ENCODE data around the gene ZDHHC18. TPM values are rescaled to one million over a fixed set of nuclear protein-coding genes. Genes with fewer than 3 reads are reported as not detected.

Gene ZDHHC18
- total and polyA plus RNA-seq, 9 donors, result 8.4 to 20.2 (median 16.3) TPM

DNA sequence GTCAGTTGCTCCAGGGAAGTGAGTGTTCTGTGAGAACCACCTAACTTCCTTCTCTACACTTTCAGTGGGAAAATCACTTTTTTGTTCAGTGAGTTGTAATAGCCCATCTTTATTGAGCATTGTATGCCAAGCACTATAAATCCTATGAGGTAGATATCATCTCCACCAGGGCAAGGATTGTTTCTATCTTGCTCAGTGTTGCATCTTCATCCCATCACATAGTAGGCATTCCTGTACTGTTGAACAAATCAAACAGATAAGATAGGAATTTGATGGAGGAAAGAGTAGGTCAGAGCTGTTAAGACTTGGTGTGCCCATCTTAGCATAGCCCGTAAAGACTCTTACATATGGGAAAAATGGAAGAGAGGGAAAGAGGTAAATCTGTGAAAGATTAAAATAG, 41.6 kb upstream of the ZDHHC18 start:
- peaks cover 21% of the 10 kb centered on the region for H3K36me3 ChIP-seq (ENCODE audit: control insufficient read depth, insufficient read depth, low read length)
- no peaks in the 10 kb centered on the region for H3K9me3 ChIP-seq (replicated peaks; ENCODE audit: control insufficient read depth, low read depth, low read length)

DNA sequence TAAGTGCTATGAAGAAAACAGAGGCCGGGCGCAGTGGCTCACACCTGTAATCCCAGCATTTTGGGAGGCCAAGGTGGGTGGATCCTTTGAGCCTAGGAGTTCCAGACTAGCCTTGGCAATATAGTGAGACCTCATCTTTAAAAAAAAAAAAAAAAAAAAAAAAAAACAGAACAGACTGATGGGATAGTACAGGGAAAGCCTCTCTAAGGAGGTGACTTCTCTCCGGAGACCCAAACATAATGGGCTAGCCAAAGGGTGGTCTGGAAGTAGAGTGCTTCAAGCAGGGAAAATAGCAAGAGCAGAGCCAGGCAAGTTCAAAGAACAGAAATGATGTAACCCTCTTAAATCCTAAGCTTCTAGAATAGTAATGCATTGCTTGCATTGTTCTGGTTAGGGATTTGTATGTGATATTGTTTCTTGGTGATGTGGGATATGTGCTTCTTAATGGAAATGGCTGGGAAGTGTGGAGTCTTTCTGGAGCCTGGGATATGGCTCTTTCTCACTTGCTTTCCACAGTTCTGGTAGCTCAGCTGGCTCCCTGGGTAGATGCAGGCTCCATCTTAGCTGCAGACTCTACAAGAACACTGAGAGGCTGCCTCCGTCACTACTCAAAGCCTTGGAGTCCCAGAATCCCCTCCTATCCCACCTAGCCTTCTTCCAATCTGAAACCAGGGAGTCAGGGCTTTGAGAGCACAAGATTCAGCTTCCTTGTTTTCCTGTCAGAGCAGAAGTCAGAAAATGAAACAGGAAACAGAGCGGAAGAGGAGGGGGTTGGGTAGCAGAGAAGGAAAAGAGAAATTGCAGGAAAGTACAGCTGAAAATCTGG, 40.7 kb upstream of the ZDHHC18 start:
- 68% methylated on average over 3 of the region's 5 CpGs for WGBS (ENCODE audit: insufficient coverage)
- Histone ChIP-seq H3K4me3 (ENCODE audit: low read length) (no peak overlapping the region), H3K4me1 (ENCODE audit: control insufficient read depth, insufficient read depth, low read length) (peaks cover 48% of the 10 kb centered on the region), H3K27ac (ENCODE audit: low read length) (peak overlapping the region; percentile 99), H3K27me3 (ENCODE audit: control insufficient read depth, insufficient read depth, low read length) (no peaks in the 10 kb centered on the region), H3K9me3 (replicated peaks; ENCODE audit: control insufficient read depth, low read depth, low read length) (no peaks in the 10 kb centered on the region), H3K36me3 (ENCODE audit: control insufficient read depth, insufficient read depth, low read length) (peaks cover 15% of the 10 kb centered on the region)
- peak; percentile 85 for DNase-seq

More for the DNA sequence above, 41.6 kb upstream of the ZDHHC18 start:
- Histone ChIP-seq H3K4me3 (ENCODE audit: low read length) (no peak overlapping the region), H3K27me3 (ENCODE audit: control insufficient read depth, insufficient read depth, low read length) (no peaks in the 10 kb centered on the region), H3K4me1 (ENCODE audit: control insufficient read depth, insufficient read depth, low read length) (peaks cover 45% of the 10 kb centered on the region), H3K27ac (ENCODE audit: low read length) (peak overlapping the region; percentile 99)
- WGBS (ENCODE audit: insufficient coverage), result 88% methylated on average over 1 of the region's 1 CpG
- no peak for DNase-seq

DNA sequence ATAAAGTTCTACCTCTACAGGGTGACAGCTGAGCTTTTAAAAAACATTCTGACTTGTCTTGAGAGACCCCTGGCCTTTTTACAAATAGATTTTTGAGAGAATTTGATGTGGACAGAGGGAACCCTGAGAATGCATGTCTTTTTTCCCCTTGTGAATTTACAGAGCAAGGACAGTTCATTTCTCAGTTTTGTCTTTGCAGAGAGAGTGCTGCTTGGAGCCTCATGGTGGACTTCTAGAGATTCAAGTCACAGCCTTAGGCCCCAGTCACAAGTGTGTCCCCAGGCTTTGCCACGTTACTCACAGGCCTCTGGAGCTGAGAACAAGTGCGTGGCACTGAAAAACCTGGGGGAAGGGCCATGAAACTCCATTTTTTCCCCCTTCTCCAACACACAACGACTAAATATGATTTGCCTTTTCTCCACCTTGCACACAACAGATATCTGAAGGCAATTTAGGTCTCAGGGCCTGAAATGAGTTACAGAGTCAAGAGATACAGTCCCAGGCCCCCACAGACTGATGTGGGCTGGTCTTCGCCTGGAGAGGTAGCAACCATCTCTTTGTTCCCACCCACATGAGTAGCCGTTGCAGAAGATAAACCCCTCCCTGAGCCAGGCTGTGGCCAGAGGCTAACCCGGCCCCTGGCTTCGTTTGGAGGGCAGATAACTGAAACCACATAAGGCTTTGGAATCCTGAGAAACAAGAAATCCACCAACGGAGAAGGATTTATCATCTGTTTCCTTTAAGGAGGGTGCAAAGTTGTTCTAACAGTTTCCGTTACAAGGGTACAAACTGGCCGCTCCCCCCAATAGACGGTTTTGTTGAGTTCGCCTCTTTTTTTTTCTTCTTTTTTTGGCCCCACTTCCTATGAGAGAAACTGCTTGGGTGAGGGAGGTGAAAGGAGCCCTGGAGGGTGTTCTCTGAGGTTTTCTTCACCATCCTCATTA, 39.8 kb upstream of the ZDHHC18 start:
- peak; percentile 91 for DNase-seq
- H3K36me3 ChIP-seq (ENCODE audit: control insufficient read depth, insufficient read depth, low read length), result peaks cover 9% of the 10 kb centered on the region
- H3K27me3 ChIP-seq (ENCODE audit: control insufficient read depth, insufficient read depth, low read length), result no peaks in the 10 kb centered on the region
- no CpG with 5 or more reads among the region's 12 CpGs for WGBS (ENCODE audit: insufficient coverage)
- peak overlapping the region; percentile 92 for H3K4me3 ChIP-seq (ENCODE audit: low read length)
- peaks cover 50% of the 10 kb centered on the region for H3K4me1 ChIP-seq (ENCODE audit: control insufficient read depth, insufficient read depth, low read length)
- H3K9me3 ChIP-seq (replicated peaks; ENCODE audit: control insufficient read depth, low read depth, low read length), result no peaks in the 10 kb centered on the region
- H3K27ac ChIP-seq (ENCODE audit: low read length), result peak overlapping the region; percentile 99

DNA sequence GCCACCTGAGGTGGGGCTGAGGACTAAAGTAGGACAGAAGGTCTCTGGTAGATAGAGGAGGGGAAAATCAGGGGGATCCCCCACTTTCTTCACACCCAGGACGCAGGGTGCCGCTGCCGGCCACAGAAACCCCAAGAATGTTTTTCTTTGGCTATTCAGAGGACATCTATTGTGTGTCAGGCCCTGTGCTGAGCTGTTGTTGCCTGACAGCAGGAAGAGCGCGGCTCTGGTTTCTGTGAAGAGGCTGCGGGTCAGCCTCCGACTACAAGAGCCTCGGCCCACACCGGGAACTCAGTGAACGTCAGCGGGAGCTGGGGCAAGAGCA, 39.1 kb upstream of the ZDHHC18 start:
- peak overlapping the region; percentile 92 for H3K4me3 ChIP-seq (ENCODE audit: low read length)
- H3K4me1 ChIP-seq (ENCODE audit: control insufficient read depth, insufficient read depth, low read length), result peaks cover 50% of the 10 kb centered on the region
- no peak for DNase-seq
- H3K27me3 ChIP-seq (ENCODE audit: control insufficient read depth, insufficient read depth, low read length), result no peaks in the 10 kb centered on the region
- WGBS (ENCODE audit: insufficient coverage), result 0% methylated on average over 7 of the region's 11 CpGs
- peaks cover 9% of the 10 kb centered on the region for H3K36me3 ChIP-seq (ENCODE audit: control insufficient read depth, insufficient read depth, low read length)
- H3K27ac ChIP-seq (ENCODE audit: low read length), result peak overlapping the region; percentile 99
- H3K9me3 ChIP-seq (replicated peaks; ENCODE audit: control insufficient read depth, low read depth, low read length), result no peaks in the 10 kb centered on the region

DNA sequence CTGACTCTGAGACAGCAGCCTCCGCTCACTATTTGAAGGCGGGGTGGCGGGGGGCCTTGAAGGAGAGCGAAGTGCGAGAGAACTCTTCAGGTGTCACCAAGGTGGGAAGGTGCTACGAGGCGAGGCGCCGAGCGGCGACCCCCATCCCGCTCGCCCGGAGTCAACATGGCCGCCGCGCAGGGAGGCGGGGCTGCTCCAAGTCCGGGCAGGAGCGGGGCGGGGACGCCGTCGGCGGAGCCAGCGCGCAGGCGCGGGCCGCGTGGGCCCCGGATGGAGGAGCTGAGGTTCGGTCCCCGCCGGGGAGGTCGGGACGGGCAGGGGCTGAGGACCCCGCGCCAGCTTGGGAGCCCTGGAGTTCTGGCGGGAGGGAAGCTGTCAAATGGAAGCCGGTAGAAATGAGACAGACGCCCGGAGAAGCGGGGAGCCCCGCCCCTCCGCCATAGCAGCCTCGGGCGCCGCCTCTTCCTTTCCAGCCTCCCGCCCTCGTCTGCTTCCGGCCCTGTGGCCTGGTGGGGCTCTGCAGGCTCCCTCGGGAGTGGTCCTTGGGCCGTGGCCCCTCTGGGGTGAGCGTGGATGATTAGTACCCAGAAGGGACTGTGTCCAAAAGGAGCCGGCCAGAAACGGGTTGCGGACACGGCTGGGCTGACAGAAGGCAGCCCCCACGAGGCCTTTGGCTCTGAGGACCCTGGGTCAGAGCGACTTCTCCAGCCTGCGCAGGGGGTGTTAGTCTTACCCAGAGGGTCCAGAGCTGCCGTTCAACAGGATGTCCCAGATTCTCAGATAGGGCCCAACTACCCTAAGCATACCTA, 38.6 kb upstream of the ZDHHC18 start, which contains the start of gene PIGV:
Gene PIGV (plus strand): TSS at position 245 of the 809 bp plus-strand sequence. CDS start 2,866 bp downstream, outside the sequence.
- Histone ChIP-seq H3K27me3 (ENCODE audit: control insufficient read depth, insufficient read depth, low read length) (no peaks in the 10 kb centered on the region), H3K9me3 (replicated peaks; ENCODE audit: control insufficient read depth, low read depth, low read length) (no peaks in the 10 kb centered on the region), H3K4me3 (ENCODE audit: low read length) (peak within 1 kb of the TSS; percentile 92), H3K27ac (ENCODE audit: low read length) (peak within 1 kb of the TSS; percentile 99), H3K4me1 (ENCODE audit: control insufficient read depth, insufficient read depth, low read length) (peaks cover 50% of the 10 kb centered on the region), H3K36me3 (ENCODE audit: control insufficient read depth, insufficient read depth, low read length) (peaks cover 9% of the 10 kb centered on the region)
- under 1% methylated on average over 57 of the region's 63 CpGs for WGBS (ENCODE audit: insufficient coverage)
- DNase-seq, result peak; percentile 95

DNA sequence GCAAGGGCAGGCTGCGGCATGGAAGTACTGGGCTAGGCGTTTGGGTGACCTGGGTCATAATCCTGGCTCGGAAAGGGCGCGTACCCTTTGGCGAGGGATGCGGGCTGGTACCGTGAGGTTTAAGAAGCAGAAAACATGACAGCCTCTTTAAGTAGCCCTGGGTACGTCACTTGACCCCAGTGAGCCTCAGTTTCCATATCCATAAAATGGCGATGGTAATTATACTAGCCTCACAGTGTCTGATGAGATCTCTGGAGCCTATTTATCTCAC, 38.0 kb upstream of the ZDHHC18 start:
- Histone ChIP-seq H3K36me3 (ENCODE audit: control insufficient read depth, insufficient read depth, low read length) (peaks cover 14% of the 10 kb centered on the region), H3K9me3 (replicated peaks; ENCODE audit: control insufficient read depth, low read depth, low read length) (no peaks in the 10 kb centered on the region), H3K4me1 (ENCODE audit: control insufficient read depth, insufficient read depth, low read length) (peaks cover 50% of the 10 kb centered on the region), H3K4me3 (ENCODE audit: low read length) (peak overlapping the region; percentile 92), H3K27ac (ENCODE audit: low read length) (peak overlapping the region; percentile 99), H3K27me3 (ENCODE audit: control insufficient read depth, insufficient read depth, low read length) (no peaks in the 10 kb centered on the region)
- no peak for DNase-seq
- 6% methylated on average over 9 of the region's 10 CpGs for WGBS (ENCODE audit: insufficient coverage)

DNA sequence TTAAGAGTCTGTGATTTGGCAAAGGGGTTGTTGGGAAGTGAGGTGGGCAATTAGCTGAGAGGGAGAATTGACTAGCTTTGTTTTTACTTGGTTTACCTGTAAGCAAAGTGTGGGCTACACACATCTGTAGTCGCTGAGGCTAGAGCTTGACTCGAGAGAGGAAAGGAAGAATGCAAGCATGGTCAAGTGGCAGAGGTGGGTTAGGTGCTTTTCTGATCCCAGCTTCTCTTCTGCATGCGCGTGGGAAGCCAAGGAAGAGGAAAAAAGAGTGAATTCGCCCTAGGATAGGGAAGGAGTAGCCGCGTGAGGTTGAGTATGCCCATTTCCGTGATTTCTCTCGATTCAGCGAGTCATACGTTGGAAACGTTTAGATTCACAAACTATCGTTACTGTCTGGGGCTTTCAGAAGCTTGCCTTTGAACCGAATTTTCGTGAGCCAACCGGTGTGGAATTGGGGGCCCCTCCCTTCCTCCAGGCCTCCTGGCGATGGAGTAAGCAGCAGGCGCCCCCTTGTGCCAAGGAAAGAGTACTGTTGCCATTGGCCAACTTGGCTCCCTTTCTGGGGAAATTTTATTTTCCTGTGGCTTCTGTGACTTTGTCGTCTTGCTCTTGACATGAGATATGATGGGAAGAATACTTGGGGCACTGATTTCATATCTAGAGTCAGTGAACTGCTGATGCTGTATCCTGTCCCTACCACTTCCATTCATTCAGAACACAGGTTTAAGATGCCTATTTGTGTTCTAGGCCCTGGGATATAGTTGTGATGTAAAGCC, 37.5 kb upstream of the ZDHHC18 start:
- Histone ChIP-seq H3K27me3 (ENCODE audit: control insufficient read depth, insufficient read depth, low read length) (no peaks in the 10 kb centered on the region), H3K9me3 (replicated peaks; ENCODE audit: control insufficient read depth, low read depth, low read length) (no peaks in the 10 kb centered on the region), H3K4me1 (ENCODE audit: control insufficient read depth, insufficient read depth, low read length) (peaks cover 46% of the 10 kb centered on the region), H3K4me3 (ENCODE audit: low read length) (peak overlapping the region; percentile 92), H3K36me3 (ENCODE audit: control insufficient read depth, insufficient read depth, low read length) (peaks cover 16% of the 10 kb centered on the region), H3K27ac (ENCODE audit: low read length) (peak overlapping the region; percentile 99)
- peak; percentile 95 for DNase-seq
- 4% methylated on average over 15 of the region's 19 CpGs for WGBS (ENCODE audit: insufficient coverage)

DNA sequence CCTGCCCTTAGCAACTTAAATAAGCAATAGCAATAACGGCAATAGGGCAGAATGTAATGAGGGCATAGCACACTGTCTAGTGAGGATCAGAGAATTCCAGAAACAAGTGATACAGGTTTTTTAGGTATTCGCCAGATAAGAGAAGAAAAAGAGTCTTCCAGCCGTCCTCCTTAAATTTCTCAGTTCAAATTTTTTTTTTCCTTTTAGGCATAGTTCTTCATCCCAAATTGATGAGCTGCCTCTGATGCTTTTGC, 36.9 kb upstream of the ZDHHC18 start:
- no peak overlapping the region for H3K4me3 ChIP-seq (ENCODE audit: low read length)

DNA sequence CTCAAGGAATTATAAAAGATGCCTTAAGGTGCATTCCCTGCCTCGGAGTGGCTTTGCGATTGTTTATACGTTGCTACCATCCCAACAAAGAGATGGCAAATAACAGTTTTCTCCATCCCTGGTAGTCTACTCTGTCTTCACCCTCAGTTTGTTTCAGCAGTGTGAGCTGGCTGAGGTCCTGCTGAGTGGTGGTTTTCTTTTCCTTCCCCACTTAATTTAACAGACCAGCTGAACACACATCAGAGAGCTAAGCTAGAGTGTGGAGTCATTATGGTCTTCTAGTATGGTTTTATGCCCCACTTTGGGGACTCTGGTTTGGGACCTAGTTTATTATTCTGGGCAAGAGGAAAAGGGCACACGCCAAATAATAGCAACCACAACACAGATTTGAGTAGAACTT, 36.6 kb upstream of the ZDHHC18 start:
- Histone ChIP-seq H3K4me1 (ENCODE audit: control insufficient read depth, insufficient read depth, low read length) (peaks cover 41% of the 10 kb centered on the region), H3K4me3 (ENCODE audit: low read length) (no peak overlapping the region), H3K27me3 (ENCODE audit: control insufficient read depth, insufficient read depth, low read length) (no peaks in the 10 kb centered on the region), H3K27ac (ENCODE audit: low read length) (no peak overlapping the region), H3K36me3 (ENCODE audit: control insufficient read depth, insufficient read depth, low read length) (peaks cover 23% of the 10 kb centered on the region), H3K9me3 (replicated peaks; ENCODE audit: control insufficient read depth, low read depth, low read length) (no peaks in the 10 kb centered on the region)
- no CpG with 5 or more reads among the region's 4 CpGs for WGBS (ENCODE audit: insufficient coverage)
- DNase-seq, result no peak

More for the DNA sequence above, 36.9 kb upstream of the ZDHHC18 start:
- Histone ChIP-seq H3K4me1 (ENCODE audit: control insufficient read depth, insufficient read depth, low read length) (peaks cover 42% of the 10 kb centered on the region), H3K27ac (ENCODE audit: low read length) (no peak overlapping the region), H3K9me3 (replicated peaks; ENCODE audit: control insufficient read depth, low read depth, low read length) (no peaks in the 10 kb centered on the region), H3K27me3 (ENCODE audit: control insufficient read depth, insufficient read depth, low read length) (no peaks in the 10 kb centered on the region), H3K36me3 (ENCODE audit: control insufficient read depth, insufficient read depth, low read length) (peaks cover 19% of the 10 kb centered on the region)
- DNase-seq, result no peak
- no CpG with 5 or more reads among the region's 3 CpGs for WGBS (ENCODE audit: insufficient coverage)

All from muscle of leg (tissue), 11 donors.